Measurements from ENCODE around the gene AGAP9. TPM values are rescaled to one million over a fixed set of nuclear protein-coding genes. Genes with fewer than 3 reads are reported as not detected.
"Not testable (repeated sequence)": the region's sequence is repeated elsewhere in the genome, so short reads cannot be mapped to it uniquely, and the experiment has no call there.

The AGAP9 gene
- total RNA-seq, 1 donor from 2014 or later: 1.0 TPM

- not testable (repeated sequence) for H3K27me3 ChIP-seq (ENCODE audit: control insufficient read depth in 3 of 3, insufficient read depth in 3 of 3, low read length in 3 of 3); H3K9ac ChIP-seq (ENCODE audit: low read depth in 1 of 3, low read length in 3 of 3); H3K4me1 ChIP-seq (ENCODE audit: control insufficient read depth in 3 of 3, insufficient read depth in 3 of 3, low read length in 3 of 3); H3K36me3 ChIP-seq (ENCODE audit: control insufficient read depth in 3 of 3, insufficient read depth in 3 of 3, low read length in 3 of 3); H3K4me3 ChIP-seq (ENCODE audit: low read length in 3 of 3); H3K27ac ChIP-seq (ENCODE audit: low read depth, low read length); H3K9me3 ChIP-seq (ENCODE audit: control insufficient read depth in 3 of 3, low read length in 3 of 3)
Observed at GRCh38 chr10:47489630-47490029, 33.8 kb downstream of the AGAP9 start.

GRCh38 chr10:47485943-47486342 lies 37.5 kb downstream of the AGAP9 start:
- not testable (repeated sequence) for H3K9me3 ChIP-seq (ENCODE audit: control insufficient read depth in 3 of 3, low read length in 3 of 3); H3K27me3 ChIP-seq (ENCODE audit: control insufficient read depth in 3 of 3, insufficient read depth in 3 of 3, low read length in 3 of 3); H3K36me3 ChIP-seq (ENCODE audit: control insufficient read depth in 3 of 3, insufficient read depth in 3 of 3, low read length in 3 of 3); H3K9ac ChIP-seq (ENCODE audit: low read depth in 1 of 3, low read length in 3 of 3); H3K4me1 ChIP-seq (ENCODE audit: control insufficient read depth in 3 of 3, insufficient read depth in 3 of 3, low read length in 3 of 3); H3K27ac ChIP-seq (ENCODE audit: low read depth, low read length); H3K4me3 ChIP-seq (ENCODE audit: low read length in 3 of 3)

- H3K27me3 ChIP-seq (ENCODE audit: control insufficient read depth in 3 of 3, insufficient read depth in 3 of 3, low read length in 3 of 3); H3K4me1 ChIP-seq (ENCODE audit: control insufficient read depth in 3 of 3, insufficient read depth in 3 of 3, low read length in 3 of 3); H3K9me3 ChIP-seq (ENCODE audit: control insufficient read depth in 3 of 3, low read length in 3 of 3); H3K4me3 ChIP-seq (ENCODE audit: low read length in 3 of 3); H3K27ac ChIP-seq (ENCODE audit: low read depth, low read length); H3K36me3 ChIP-seq (ENCODE audit: control insufficient read depth in 3 of 3, insufficient read depth in 3 of 3, low read length in 3 of 3); H3K9ac ChIP-seq (ENCODE audit: low read depth in 1 of 3, low read length in 3 of 3): not testable (repeated sequence)
Observed at GRCh38 chr10:47484786-47485185, 38.7 kb downstream of the AGAP9 start.

GRCh38 chr10:47483923-47484322 lies 39.5 kb downstream of the AGAP9 start, which contains the start of gene ANXA8:
Gene ANXA8, minus strand, starts transcription at chr10:47484115. Its CDS starts 182 bp downstream, at chr10:47483933.
- H3K4me1 ChIP-seq (ENCODE audit: control insufficient read depth in 3 of 3, insufficient read depth in 3 of 3, low read length in 3 of 3); H3K9ac ChIP-seq (ENCODE audit: low read depth in 1 of 3, low read length in 3 of 3); H3K27ac ChIP-seq (ENCODE audit: low read depth, low read length); H3K36me3 ChIP-seq (ENCODE audit: control insufficient read depth in 3 of 3, insufficient read depth in 3 of 3, low read length in 3 of 3); H3K4me3 ChIP-seq (ENCODE audit: low read length in 3 of 3); H3K9me3 ChIP-seq (ENCODE audit: control insufficient read depth in 3 of 3, low read length in 3 of 3); H3K27me3 ChIP-seq (ENCODE audit: control insufficient read depth in 3 of 3, insufficient read depth in 3 of 3, low read length in 3 of 3): not testable (repeated sequence)

- H3K36me3 ChIP-seq (ENCODE audit: control insufficient read depth in 3 of 3, insufficient read depth in 3 of 3, low read length in 3 of 3); H3K27ac ChIP-seq (ENCODE audit: low read depth, low read length); H3K4me3 ChIP-seq (ENCODE audit: low read length in 3 of 3); H3K9me3 ChIP-seq (ENCODE audit: control insufficient read depth in 3 of 3, low read length in 3 of 3); H3K27me3 ChIP-seq (ENCODE audit: control insufficient read depth in 3 of 3, insufficient read depth in 3 of 3, low read length in 3 of 3); H3K9ac ChIP-seq (ENCODE audit: low read depth in 1 of 3, low read length in 3 of 3); H3K4me1 ChIP-seq (ENCODE audit: control insufficient read depth in 3 of 3, insufficient read depth in 3 of 3, low read length in 3 of 3): not testable (repeated sequence)
Observed at GRCh38 chr10:47482367-47482766, 41.1 kb downstream of the AGAP9 start.

- H3K4me1 ChIP-seq (ENCODE audit: control insufficient read depth in 3 of 3, insufficient read depth in 3 of 3, low read length in 3 of 3); H3K27ac ChIP-seq (ENCODE audit: low read depth, low read length); H3K36me3 ChIP-seq (ENCODE audit: control insufficient read depth in 3 of 3, insufficient read depth in 3 of 3, low read length in 3 of 3); H3K9me3 ChIP-seq (ENCODE audit: control insufficient read depth in 3 of 3, low read length in 3 of 3); H3K27me3 ChIP-seq (ENCODE audit: control insufficient read depth in 3 of 3, insufficient read depth in 3 of 3, low read length in 3 of 3); H3K4me3 ChIP-seq (ENCODE audit: low read length in 3 of 3); H3K9ac ChIP-seq (ENCODE audit: low read depth in 1 of 3, low read length in 3 of 3): not testable (repeated sequence)
Observed at GRCh38 chr10:47481768-47482181, 41.7 kb downstream of the AGAP9 start.

- H3K27me3 ChIP-seq (ENCODE audit: control insufficient read depth in 3 of 3, insufficient read depth in 3 of 3, low read length in 3 of 3); H3K9ac ChIP-seq (ENCODE audit: low read depth in 1 of 3, low read length in 3 of 3); H3K4me3 ChIP-seq (ENCODE audit: low read length in 3 of 3); H3K9me3 ChIP-seq (ENCODE audit: control insufficient read depth in 3 of 3, low read length in 3 of 3); H3K4me1 ChIP-seq (ENCODE audit: control insufficient read depth in 3 of 3, insufficient read depth in 3 of 3, low read length in 3 of 3); H3K36me3 ChIP-seq (ENCODE audit: control insufficient read depth in 3 of 3, insufficient read depth in 3 of 3, low read length in 3 of 3); H3K27ac ChIP-seq (ENCODE audit: low read depth, low read length): not testable (repeated sequence)
Observed at GRCh38 chr10:47481182-47481766, 42.2 kb downstream of the AGAP9 start.

- not testable (repeated sequence) for H3K27ac ChIP-seq (ENCODE audit: low read depth, low read length); H3K27me3 ChIP-seq (ENCODE audit: control insufficient read depth in 3 of 3, insufficient read depth in 3 of 3, low read length in 3 of 3); H3K36me3 ChIP-seq (ENCODE audit: control insufficient read depth in 3 of 3, insufficient read depth in 3 of 3, low read length in 3 of 3); H3K9me3 ChIP-seq (ENCODE audit: control insufficient read depth in 3 of 3, low read length in 3 of 3); H3K4me1 ChIP-seq (ENCODE audit: control insufficient read depth in 3 of 3, insufficient read depth in 3 of 3, low read length in 3 of 3); H3K4me3 ChIP-seq (ENCODE audit: low read length in 3 of 3); H3K9ac ChIP-seq (ENCODE audit: low read depth in 1 of 3, low read length in 3 of 3)
Observed at GRCh38 chr10:47480133-47480532, 43.3 kb downstream of the AGAP9 start.

GRCh38 chr10:47478114-47478513 lies 45.3 kb downstream of the AGAP9 start:
- H3K9ac ChIP-seq (ENCODE audit: low read depth in 1 of 3, low read length in 3 of 3); H3K36me3 ChIP-seq (ENCODE audit: control insufficient read depth in 3 of 3, insufficient read depth in 3 of 3, low read length in 3 of 3); H3K4me3 ChIP-seq (ENCODE audit: low read length in 3 of 3); H3K27me3 ChIP-seq (ENCODE audit: control insufficient read depth in 3 of 3, insufficient read depth in 3 of 3, low read length in 3 of 3); H3K27ac ChIP-seq (ENCODE audit: low read depth, low read length); H3K4me1 ChIP-seq (ENCODE audit: control insufficient read depth in 3 of 3, insufficient read depth in 3 of 3, low read length in 3 of 3); H3K9me3 ChIP-seq (ENCODE audit: control insufficient read depth in 3 of 3, low read length in 3 of 3): not testable (repeated sequence)

GRCh38 chr10:47477078-47477477 lies 46.4 kb downstream of the AGAP9 start:
- H3K27me3 ChIP-seq (ENCODE audit: control insufficient read depth in 3 of 3, insufficient read depth in 3 of 3, low read length in 3 of 3); H3K27ac ChIP-seq (ENCODE audit: low read depth, low read length); H3K4me1 ChIP-seq (ENCODE audit: control insufficient read depth in 3 of 3, insufficient read depth in 3 of 3, low read length in 3 of 3); H3K4me3 ChIP-seq (ENCODE audit: low read length in 3 of 3); H3K9me3 ChIP-seq (ENCODE audit: control insufficient read depth in 3 of 3, low read length in 3 of 3); H3K9ac ChIP-seq (ENCODE audit: low read depth in 1 of 3, low read length in 3 of 3); H3K36me3 ChIP-seq (ENCODE audit: control insufficient read depth in 3 of 3, insufficient read depth in 3 of 3, low read length in 3 of 3): not testable (repeated sequence)

- not testable (repeated sequence) for H3K4me3 ChIP-seq (ENCODE audit: low read length in 3 of 3); H3K9me3 ChIP-seq (ENCODE audit: control insufficient read depth in 3 of 3, low read length in 3 of 3); H3K27me3 ChIP-seq (ENCODE audit: control insufficient read depth in 3 of 3, insufficient read depth in 3 of 3, low read length in 3 of 3); H3K27ac ChIP-seq (ENCODE audit: low read depth, low read length); H3K36me3 ChIP-seq (ENCODE audit: control insufficient read depth in 3 of 3, insufficient read depth in 3 of 3, low read length in 3 of 3); H3K9ac ChIP-seq (ENCODE audit: low read depth in 1 of 3, low read length in 3 of 3); H3K4me1 ChIP-seq (ENCODE audit: control insufficient read depth in 3 of 3, insufficient read depth in 3 of 3, low read length in 3 of 3)
Observed at GRCh38 chr10:47475101-47475500, 48.3 kb downstream of the AGAP9 start.
